Mucosa of rectum (tissue), 2 donors: Measurements from ENCODE around the gene GLIS2.

Source experiments
- H3K27ac ChIP-seq, 2 donors: one replicate each; pipeline ENCODE4 v1.7.0; 2013; ENCODE audit warnings: inconsistent platforms in 2 of 2, low read depth in 2 of 2, low read length in 2 of 2
- H3K27me3 ChIP-seq, 2 donors: one replicate each; pipeline ENCODE4 v1.7.0; 2013; ENCODE audit warnings: low read length in 2 of 2; ENCODE audit not compliant: control insufficient read depth in 2 of 2, insufficient read depth in 2 of 2
- H3K36me3 ChIP-seq, 2 donors: one replicate each; pipeline ENCODE4 v1.7.0; 2013; ENCODE audit warnings: low read length in 2 of 2; ENCODE audit not compliant: control insufficient read depth in 2 of 2, insufficient read depth in 2 of 2
- H3K4me1 ChIP-seq, 2 donors: one replicate each; pipeline ENCODE4 v1.7.0; 2013; ENCODE audit warnings: low read length in 2 of 2, mild to moderate bottlenecking in 1 of 2; ENCODE audit not compliant: control insufficient read depth in 2 of 2, insufficient read depth in 2 of 2
- H3K4me3 ChIP-seq, 2 donors: one replicate each; pipeline ENCODE4 v1.7.0; 2013; ENCODE audit warnings: low read length in 2 of 2
- H3K9ac ChIP-seq, 2 donors: one replicate each; pipeline ENCODE4 v1.7.0; 2013; ENCODE audit warnings: low read length in 2 of 2, low read depth in 1 of 2, mild to moderate bottlenecking in 1 of 2
- H3K9me3 ChIP-seq, 2 donors: one replicate each; pipeline ENCODE4 v1.7.0; 2013; ENCODE audit warnings: low read length in 2 of 2; ENCODE audit not compliant: control insufficient read depth in 2 of 2
- donor health status: healthy.
- donor health status: Normal muscosa, but diverticular disease.

Gene GLIS2

GRCh38 chr16:4351880-4352279 lies 36.0 kb downstream of the GLIS2 start:
- H3K4me3 ChIP-seq, result no peak overlapping the region
- H3K9me3 ChIP-seq, result no peaks in the 10 kb centered on the region
- peak overlapping the region in 1 of 2 donors; percentile 47 for H3K9ac ChIP-seq
- H3K36me3 ChIP-seq, result peaks cover 5 to 7% of the 10 kb centered on the region in 2 donors
- no peaks in the 10 kb centered on the region for H3K27me3 ChIP-seq
- peaks cover 6 to 10% of the 10 kb centered on the region in 2 donors for H3K4me1 ChIP-seq
- H3K27ac ChIP-seq, result no peak overlapping the region

GRCh38 chr16:4352843-4353242 lies 37.0 kb downstream of the GLIS2 start:
- Histone ChIP-seq H3K27me3 (no peaks in the 10 kb centered on the region), H3K36me3 (peaks cover 6 to 11% of the 10 kb centered on the region in 2 donors), H3K27ac (no peak overlapping the region), H3K4me1 (peaks cover 6 to 10% of the 10 kb centered on the region in 2 donors), H3K9me3 (no peaks in the 10 kb centered on the region), H3K9ac (no peak overlapping the region), H3K4me3 (no peak overlapping the region)

GRCh38 chr16:4353675-4354074 lies 37.8 kb downstream of the GLIS2 start:
- no peaks in the 10 kb centered on the region for H3K9me3 ChIP-seq
- no peak overlapping the region for H3K27ac ChIP-seq
- H3K9ac ChIP-seq, result no peak overlapping the region
- H3K4me1 ChIP-seq, result peaks cover 6 to 10% of the 10 kb centered on the region in 2 donors
- H3K27me3 ChIP-seq, result no peaks in the 10 kb centered on the region
- no peak overlapping the region for H3K4me3 ChIP-seq
- peaks cover 14 to 19% of the 10 kb centered on the region in 2 donors for H3K36me3 ChIP-seq

GRCh38 chr16:4354512-4355409 lies 38.9 kb downstream of the GLIS2 start:
- H3K27ac ChIP-seq, result no peak overlapping the region
- no peak overlapping the region for H3K4me3 ChIP-seq
- no peak overlapping the region for H3K9ac ChIP-seq
- H3K27me3 ChIP-seq, result no peaks in the 10 kb centered on the region
- H3K4me1 ChIP-seq, result peaks cover 6 to 8% of the 10 kb centered on the region in 2 donors
- H3K36me3 ChIP-seq, result peaks cover 14 to 19% of the 10 kb centered on the region in 2 donors
- no peaks in the 10 kb centered on the region for H3K9me3 ChIP-seq

- no peak overlapping the region for H3K4me3 ChIP-seq
- no peak overlapping the region for H3K27ac ChIP-seq
- no peaks in the 10 kb centered on the region for H3K9me3 ChIP-seq
- H3K36me3 ChIP-seq, result peaks cover 17 to 33% of the 10 kb centered on the region in 2 donors
- H3K9ac ChIP-seq, result no peak overlapping the region
- H3K4me1 ChIP-seq, result no peaks in the 10 kb centered on the region
- H3K27me3 ChIP-seq, result no peaks in the 10 kb centered on the region
These were observed 41.0 kb downstream of the GLIS2 start for GRCh38 chr16:4356820-4357219.

- Histone ChIP-seq H3K27me3 (no peaks in the 10 kb centered on the region), H3K9ac (no peak overlapping the region), H3K27ac (no peak overlapping the region), H3K4me3 (no peak overlapping the region), H3K9me3 (no peaks in the 10 kb centered on the region), H3K36me3 (peaks cover 29 to 43% of the 10 kb centered on the region in 2 donors), H3K4me1 (no peaks in the 10 kb centered on the region)
These were observed 42.4 kb downstream of the GLIS2 start for GRCh38 chr16:4358236-4358635.

- Histone ChIP-seq H3K27ac (no peak overlapping the region), H3K4me1 (no peaks in the 10 kb centered on the region), H3K9ac (no peak overlapping the region), H3K36me3 (peaks cover 30 to 46% of the 10 kb centered on the region in 2 donors), H3K27me3 (no peaks in the 10 kb centered on the region), H3K4me3 (no peak overlapping the region), H3K9me3 (no peaks in the 10 kb centered on the region)
These were observed 43.1 kb downstream of the GLIS2 start for GRCh38 chr16:4358831-4359561.

GRCh38 chr16:4359914-4360313 lies 44.0 kb downstream of the GLIS2 start:
- no peak overlapping the region for H3K27ac ChIP-seq
- no peaks in the 10 kb centered on the region for H3K4me1 ChIP-seq
- no peaks in the 10 kb centered on the region for H3K9me3 ChIP-seq
- no peak overlapping the region for H3K9ac ChIP-seq
- H3K27me3 ChIP-seq, result no peaks in the 10 kb centered on the region
- no peak overlapping the region for H3K4me3 ChIP-seq
- peaks cover 36 to 46% of the 10 kb centered on the region in 2 donors for H3K36me3 ChIP-seq

GRCh38 chr16:4360538-4361021 lies 44.7 kb downstream of the GLIS2 start:
- H3K9me3 ChIP-seq, result no peaks in the 10 kb centered on the region
- H3K27ac ChIP-seq, result no peak overlapping the region
- H3K4me1 ChIP-seq, result no peaks in the 10 kb centered on the region
- H3K36me3 ChIP-seq, result peaks cover 36 to 47% of the 10 kb centered on the region in 2 donors
- H3K9ac ChIP-seq, result no peak overlapping the region
- H3K4me3 ChIP-seq, result no peak overlapping the region
- no peaks in the 10 kb centered on the region for H3K27me3 ChIP-seq
